Mononuclear cell (primary cell): ENCODE measurements around the gene TEKT5. TPM values are rescaled to one million over a fixed set of nuclear protein-coding genes. Genes with fewer than 3 reads are reported as not detected.

Experiments used
- H3K27me3 ChIP-seq: 2 replicates; pipeline ENCODE4 v1.6.0; 2011; ENCODE audit warnings: low read length, control low read depth; ENCODE audit not compliant: insufficient read depth
- H3K4me1 ChIP-seq: 2 replicates; pipeline ENCODE4 v1.5.1; 2011; ENCODE audit warnings: mild to moderate bottlenecking, low read length, control low read depth; ENCODE audit not compliant: insufficient read depth
- H3K4me3 ChIP-seq: 2 replicates; pipeline ENCODE4 v1.5.1; 2011; ENCODE audit warnings: mild to moderate bottlenecking, low read length, moderate library complexity
- H3K9me3 ChIP-seq: 2 replicates; pipeline ENCODE4 v1.5.1; 2011; ENCODE audit warnings: low read depth, mild to moderate bottlenecking, control low read depth, low read length
- total RNA-seq: library from RNA; depleted of rRNA; stranded (reverse); fragments of >200 nt; gene quantifications from one replicate; pipeline ENCODE4 v1.2.3, GENCODE V29; 2012

TEKT5 gene
- total RNA-seq, 1 donor = not detected

DNA sequence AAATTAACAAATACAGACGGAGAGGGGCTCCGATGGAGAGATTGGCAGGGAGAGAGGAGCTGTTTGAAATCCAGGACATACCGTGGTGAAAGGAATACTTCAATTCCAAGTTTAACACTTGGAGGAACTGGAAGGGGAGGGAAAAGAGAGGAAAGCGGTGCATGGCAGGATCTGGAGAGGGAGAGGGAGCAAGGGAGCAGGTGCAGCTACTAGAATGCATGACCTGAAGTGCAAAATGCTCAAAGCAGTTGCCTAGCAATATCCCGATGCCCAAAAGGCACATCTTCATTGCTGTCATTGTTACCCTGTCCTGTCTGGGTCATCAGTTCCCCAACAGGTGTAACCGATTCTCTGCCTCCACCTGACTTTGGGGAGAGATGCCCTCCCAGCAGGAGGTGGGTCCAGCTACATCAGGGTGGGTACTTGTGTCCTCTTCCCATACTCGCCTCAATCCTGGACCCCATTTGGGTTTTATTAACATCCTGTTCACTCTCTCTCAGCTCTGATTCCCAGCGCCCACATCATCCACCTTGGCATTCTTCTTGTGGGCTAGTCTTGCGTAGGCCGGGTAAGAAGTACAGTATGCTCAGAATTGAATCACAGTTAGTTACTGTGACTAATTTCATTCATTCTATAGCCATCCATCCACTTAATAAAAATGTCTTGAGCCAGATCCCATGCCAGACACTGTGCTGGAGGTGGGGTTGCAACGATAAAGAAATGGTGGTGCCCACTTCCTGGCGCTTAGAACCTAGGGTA, 76.9 kb downstream of the TEKT5 start:
- Histone ChIP-seq H3K27me3 (no peaks in the 10 kb centered on the region), H3K4me1 (peaks cover 23% of the 10 kb centered on the region), H3K9me3 (no peaks in the 10 kb centered on the region), H3K4me3 (no peak overlapping the region)

DNA sequence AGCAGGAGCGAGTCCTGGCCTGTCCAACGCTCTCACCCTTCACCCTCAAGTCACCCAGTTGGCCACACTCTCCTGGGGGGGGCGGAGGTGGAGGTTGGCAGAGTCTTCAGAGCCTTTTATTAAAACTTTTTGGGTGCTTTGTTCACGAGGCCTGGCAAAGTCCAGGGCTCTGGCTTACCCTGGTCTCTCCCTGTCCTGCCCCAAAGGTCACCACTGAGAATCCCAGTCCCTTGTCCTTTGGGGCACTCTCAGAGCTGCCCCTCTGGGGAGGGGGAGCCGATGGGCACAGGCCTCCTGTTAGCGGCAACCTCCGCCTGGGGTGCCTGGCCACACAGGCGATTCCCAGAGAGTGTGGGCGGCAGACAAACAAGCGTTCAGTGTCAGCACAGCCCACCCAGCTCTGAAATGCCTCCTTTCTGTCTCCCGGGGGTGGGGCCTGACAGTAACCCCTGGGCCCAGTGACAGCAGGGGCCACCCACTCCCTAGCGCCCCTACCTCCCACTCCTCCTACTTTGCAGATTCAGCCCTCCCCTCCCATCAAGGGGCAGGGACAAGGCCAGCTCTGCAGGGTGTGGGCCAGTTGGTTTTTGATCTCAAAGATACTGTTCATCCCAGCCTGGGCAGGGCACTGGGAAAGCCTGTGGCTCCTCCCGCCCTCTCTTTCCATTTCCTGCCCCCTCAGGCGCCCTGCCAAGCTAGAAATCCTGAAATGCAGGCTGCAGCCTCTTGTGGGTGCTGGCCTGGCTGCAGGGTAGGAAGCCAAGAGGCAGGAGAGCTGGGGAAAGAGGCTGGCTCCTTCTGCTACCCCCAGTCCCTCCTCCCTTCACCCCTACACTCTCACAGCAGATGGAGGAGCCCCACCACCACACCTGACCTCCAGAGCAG, 77.7 kb downstream of the TEKT5 start:
- H3K4me3 ChIP-seq = no peak overlapping the region
- H3K9me3 ChIP-seq = no peaks in the 10 kb centered on the region
- H3K4me1 ChIP-seq = peaks cover 23% of the 10 kb centered on the region
- H3K27me3 ChIP-seq = no peaks in the 10 kb centered on the region

- H3K4me3 ChIP-seq = no peak overlapping the region
- no peaks in the 10 kb centered on the region for H3K9me3 ChIP-seq
- H3K4me1 ChIP-seq = peaks cover 23% of the 10 kb centered on the region
- H3K27me3 ChIP-seq = no peaks in the 10 kb centered on the region
Measured at GRCh38 chr16:10616419-10616755, 78.3 kb downstream of the TEKT5 start.

DNA sequence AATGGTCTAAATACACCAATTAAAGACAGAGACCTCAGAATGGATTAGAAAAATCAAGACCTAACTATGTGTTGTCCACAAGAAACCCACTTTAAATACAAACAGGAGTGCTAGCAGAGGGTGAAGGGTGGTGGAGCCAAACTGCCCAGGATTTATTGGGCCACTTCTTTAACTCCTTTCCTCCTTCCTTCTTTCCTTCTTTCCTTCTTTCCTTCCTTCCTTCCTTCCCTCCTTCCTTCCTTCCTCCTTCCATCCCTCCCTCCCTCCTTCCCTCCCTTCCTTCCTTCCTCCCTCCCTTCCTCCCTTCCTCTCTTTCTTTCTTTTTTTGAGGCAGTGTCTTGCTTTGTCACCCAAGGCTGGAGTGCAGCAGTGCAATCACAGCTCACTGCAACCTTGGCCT, 80.0 kb downstream of the TEKT5 start:
- Histone ChIP-seq H3K4me1 (peaks cover 21% of the 10 kb centered on the region), H3K27me3 (no peaks in the 10 kb centered on the region), H3K4me3 (no peak overlapping the region), H3K9me3 (no peaks in the 10 kb centered on the region)

DNA sequence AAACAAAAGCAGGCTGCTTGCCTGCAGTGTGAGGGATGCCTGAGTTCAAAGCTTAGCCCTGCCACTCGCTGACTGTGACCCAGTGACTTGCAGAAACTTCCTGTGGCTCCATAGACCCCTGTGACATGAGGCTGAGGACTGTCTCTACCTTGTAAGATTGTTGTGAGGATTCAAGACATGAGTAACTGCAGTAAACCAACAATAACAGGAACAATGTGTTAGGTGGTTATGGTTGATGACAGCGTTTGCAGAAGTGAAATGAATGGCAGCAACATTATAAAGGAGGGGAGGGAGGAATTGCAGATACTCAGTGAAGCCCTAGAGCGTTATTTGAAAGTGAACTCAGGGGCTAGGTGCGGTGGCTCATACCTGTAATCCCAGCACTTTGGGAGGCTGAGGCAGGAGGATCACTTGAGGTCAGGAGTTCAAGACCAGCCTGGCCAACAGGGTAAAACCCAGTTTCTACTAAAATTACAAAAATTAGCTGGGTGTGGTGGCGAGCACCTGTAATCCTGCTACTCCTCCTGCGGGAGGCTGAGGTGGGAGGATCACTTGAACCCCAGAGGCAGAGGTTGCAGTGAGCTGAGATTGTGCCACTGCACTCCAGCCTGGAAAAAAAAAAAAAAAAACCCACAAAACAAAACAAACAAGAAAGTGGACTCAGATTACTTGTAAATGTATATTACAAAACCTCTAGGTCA, 80.8 kb downstream of the TEKT5 start:
- H3K27me3 ChIP-seq = no peaks in the 10 kb centered on the region
- H3K9me3 ChIP-seq = no peaks in the 10 kb centered on the region
- H3K4me1 ChIP-seq = peaks cover 15% of the 10 kb centered on the region
- H3K4me3 ChIP-seq = no peak overlapping the region

DNA sequence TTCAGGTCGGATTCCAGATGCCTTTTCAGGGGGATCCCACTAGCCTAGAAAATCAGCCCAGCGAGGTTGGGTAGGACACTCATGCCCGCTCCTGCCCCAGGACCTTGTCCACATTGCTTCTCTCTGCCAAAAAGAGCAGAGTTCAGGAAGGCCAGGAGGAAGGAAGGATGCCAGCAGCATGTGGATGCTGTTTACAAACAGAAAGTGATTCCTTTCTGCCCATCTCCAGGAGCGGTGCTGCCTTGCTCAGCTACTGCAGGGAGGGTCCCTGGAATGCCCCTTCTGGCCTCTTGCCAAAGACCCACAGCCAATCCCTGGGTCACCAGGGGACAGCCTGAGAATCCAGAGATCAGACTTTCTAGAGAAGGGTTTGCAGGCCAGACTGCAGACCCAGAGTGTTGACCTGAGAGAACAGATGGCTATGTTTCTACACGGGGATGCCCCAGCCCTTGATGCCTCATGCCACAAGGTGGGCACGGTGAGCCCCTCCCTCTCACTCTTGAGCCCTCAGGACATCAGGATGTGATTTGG, 82.0 kb downstream of the TEKT5 start:
- Histone ChIP-seq H3K4me3 (no peak overlapping the region), H3K4me1 (peaks cover 15% of the 10 kb centered on the region), H3K27me3 (no peaks in the 10 kb centered on the region), H3K9me3 (no peaks in the 10 kb centered on the region)

- Histone ChIP-seq H3K27me3 (no peaks in the 10 kb centered on the region), H3K9me3 (no peaks in the 10 kb centered on the region), H3K4me3 (no peak overlapping the region), H3K4me1 (peaks cover 15% of the 10 kb centered on the region)
Measured at GRCh38 chr16:10611825-10612342, 82.8 kb downstream of the TEKT5 start.

GRCh38 chr16:10610499-10611184, 84.1 kb downstream of the TEKT5 start:
- Histone ChIP-seq H3K9me3 (no peaks in the 10 kb centered on the region), H3K4me1 (peaks cover 15% of the 10 kb centered on the region), H3K4me3 (no peak overlapping the region), H3K27me3 (no peaks in the 10 kb centered on the region)

- H3K9me3 ChIP-seq = no peaks in the 10 kb centered on the region
- no peaks in the 10 kb centered on the region for H3K27me3 ChIP-seq
- H3K4me1 ChIP-seq = peaks cover 10% of the 10 kb centered on the region
- no peak overlapping the region for H3K4me3 ChIP-seq
Measured at GRCh38 chr16:10609402-10609774, 85.3 kb downstream of the TEKT5 start.

- H3K4me1 ChIP-seq = peaks cover 6% of the 10 kb centered on the region
- H3K9me3 ChIP-seq = no peaks in the 10 kb centered on the region
- no peaks in the 10 kb centered on the region for H3K27me3 ChIP-seq
- no peak overlapping the region for H3K4me3 ChIP-seq
Measured at GRCh38 chr16:10608687-10609401, 85.9 kb downstream of the TEKT5 start.

GRCh38 chr16:10607157-10607556, 87.6 kb downstream of the TEKT5 start:
- Histone ChIP-seq H3K9me3 (no peaks in the 10 kb centered on the region), H3K27me3 (no peaks in the 10 kb centered on the region), H3K4me3 (no peak overlapping the region), H3K4me1 (no peaks in the 10 kb centered on the region)

GRCh38 chr16:10606607-10607006, 88.1 kb downstream of the TEKT5 start:
- no peaks in the 10 kb centered on the region for H3K9me3 ChIP-seq
- no peak overlapping the region for H3K4me3 ChIP-seq
- no peaks in the 10 kb centered on the region for H3K27me3 ChIP-seq
- H3K4me1 ChIP-seq = no peaks in the 10 kb centered on the region

DNA sequence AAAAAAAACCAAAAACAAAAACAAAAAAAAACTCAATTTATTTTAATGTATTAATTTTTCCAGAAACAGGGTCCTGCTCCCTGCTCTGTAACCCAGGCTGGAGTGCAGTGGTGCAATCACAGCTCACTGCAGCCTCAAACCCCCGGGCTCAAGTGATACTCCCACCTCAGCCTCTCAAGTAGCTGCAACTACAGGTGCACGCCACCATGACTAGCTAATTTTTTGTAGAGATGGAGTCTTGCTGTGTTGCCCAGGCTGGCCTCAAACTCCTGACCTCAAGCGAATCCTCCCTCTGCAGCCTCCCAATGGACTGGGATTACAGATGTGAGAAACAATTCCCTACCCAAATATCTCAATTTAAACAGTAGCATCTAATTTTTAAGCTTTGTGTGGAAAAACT, 89.1 kb downstream of the TEKT5 start:
- H3K27me3 ChIP-seq = no peaks in the 10 kb centered on the region
- H3K9me3 ChIP-seq = no peaks in the 10 kb centered on the region
- no peaks in the 10 kb centered on the region for H3K4me1 ChIP-seq
- no peak overlapping the region for H3K4me3 ChIP-seq
